IMR-90 (cell line): Measurements from ENCODE around the gene FRK. TPM values are rescaled to one million over a fixed set of nuclear protein-coding genes. Genes with fewer than 3 reads are reported as not detected.

Experiments used
- ATAC-seq: fragments of 200-7000 bp; cut with Tn5 transposase; 2 replicates; pipeline ENCODE4 v1.9.1; 2020; ENCODE audit warnings: low read depth, mild to moderate bottlenecking, moderate library complexity
- BruUV-seq: library from RNA; stranded (reverse); fragments of 400-500 nt; replicated peaks from 2 replicates; lab custom pipeline; 2021; lab: Mats Ljungman, UMichigan
- CTCF ChIA-PET: fragments of 300-600 bp; formaldehyde crosslinking; extraction: SDS; loops from one replicate; lab custom pipeline; 2021; ENCODE audit warnings: antibody characterized with exemption; lab: Yijun Ruan, JAX
- POLR2A ChIA-PET: fragments of 300-600 bp; sonication (Branson Sonifier 250); formaldehyde crosslinking; loops from one replicate; lab custom pipeline; 2022; ENCODE audit warnings: antibody characterized with exemption; ENCODE audit not compliant: unreplicated experiment; lab: Charles Lee
- DNase-seq: peaks from one replicate; pipeline ENCODE4 v3.0.0; 2013
- H2AFZ ChIP-seq: replicated peaks from 2 replicates; pipeline ENCODE3; 2013; ENCODE audit warnings: low read length, mild to moderate bottlenecking; ENCODE audit not compliant: poor library complexity
- H2AK5ac ChIP-seq: 2 replicates; pipeline ENCODE4 v1.6.1; 2013; ENCODE audit warnings: low read depth, low read length, inconsistent platforms
- H2AK9ac ChIP-seq: replicated peaks from 2 replicates; pipeline ENCODE3; 2013; ENCODE audit warnings: mild to moderate bottlenecking, low read depth, low read length, moderate library complexity; ENCODE audit not compliant: poor library complexity
- H2BK120ac ChIP-seq: 2 replicates; pipeline ENCODE4 v1.6.1; 2013; ENCODE audit warnings: low read depth, low read length, inconsistent platforms
- H2BK15ac ChIP-seq: 3 replicates; pipeline ENCODE4 v1.6.1; 2013; ENCODE audit warnings: low read depth, low read length, inconsistent platforms
- H2BK20ac ChIP-seq: 2 replicates; pipeline ENCODE4 v1.6.1; 2013; ENCODE audit warnings: low read depth, mild to moderate bottlenecking, inconsistent platforms, low read length, moderate library complexity
- H2BK5ac ChIP-seq: 2 replicates; pipeline ENCODE4 v1.6.1; 2013; ENCODE audit warnings: mild to moderate bottlenecking, low read depth, low read length, inconsistent platforms; ENCODE audit not compliant: poor library complexity, severe bottlenecking
- H3K14ac ChIP-seq: replicated peaks from 2 replicates; pipeline ENCODE4 v1.6.1; 2013; ENCODE audit warnings: low read depth, low read length, inconsistent platforms
- H3K18ac ChIP-seq: 2 replicates; pipeline ENCODE4 v1.6.1; 2013; ENCODE audit warnings: low read depth, low read length, control low read depth
- H3K23ac ChIP-seq: 2 replicates; pipeline ENCODE4 v1.6.1; 2013; ENCODE audit warnings: low read depth, low read length, inconsistent platforms
- H3K27ac ChIP-seq: 2 replicates; pipeline ENCODE4 v1.5.1; 2013; ENCODE audit warnings: mild to moderate bottlenecking, control low read depth, low read length; ENCODE audit not compliant: insufficient read depth
- H3K27me3 ChIP-seq: 2 replicates; pipeline ENCODE4 v1.6.1; 2013; ENCODE audit warnings: low read length; ENCODE audit not compliant: control insufficient read depth, insufficient read depth
- H3K36me3 ChIP-seq: 2 replicates; pipeline ENCODE4 v1.6.1; 2013; ENCODE audit warnings: low read length, mixed read lengths; ENCODE audit not compliant: control insufficient read depth, insufficient read depth
- H3K4ac ChIP-seq: 2 replicates; pipeline ENCODE4 v1.6.1; 2013; ENCODE audit warnings: low read depth, low read length, inconsistent platforms
- H3K4me1 ChIP-seq: 2 replicates; pipeline ENCODE4 v1.6.1; 2013; ENCODE audit warnings: low read length, mixed read lengths; ENCODE audit not compliant: control insufficient read depth, insufficient read depth
- H3K4me2 ChIP-seq: 2 replicates; pipeline ENCODE4 v1.6.1; 2013; ENCODE audit warnings: low read depth, mild to moderate bottlenecking, control low read depth, low read length, moderate library complexity
- H3K4me3 ChIP-seq: 2 replicates; pipeline ENCODE4 v1.5.1; 2013; ENCODE audit warnings: low read depth, mild to moderate bottlenecking, control low read depth, low read length, moderate library complexity; ENCODE audit not compliant: insufficient read depth
- H3K56ac ChIP-seq: 2 replicates; pipeline ENCODE4 v1.6.1; 2013; ENCODE audit warnings: low read length, inconsistent platforms; ENCODE audit not compliant: insufficient read depth; ENCODE audit errors: extremely low read depth
- H3K79me1 ChIP-seq, 2 experiments: 2 replicates each; pipeline ENCODE4 v1.6.1; 2013; ENCODE audit warnings: low read length in 2 of 2, inconsistent platforms in 1 of 2, low read depth in 1 of 2
- H3K9ac ChIP-seq: 2 replicates; pipeline ENCODE4 v1.6.1; 2013; ENCODE audit warnings: low read depth, low read length, control low read depth
- H3K9me1 ChIP-seq: 2 replicates; pipeline ENCODE4 v1.6.1; 2013; ENCODE audit warnings: low read length, inconsistent platforms; ENCODE audit not compliant: insufficient read depth
- H3K9me3 ChIP-seq: 2 replicates; pipeline ENCODE4 v1.6.1; 2013; ENCODE audit warnings: low read length; ENCODE audit not compliant: control insufficient read depth, insufficient read depth
- H4K20me1 ChIP-seq: 2 replicates; pipeline ENCODE4 v1.6.1; 2013; ENCODE audit warnings: low read length, inconsistent platforms; ENCODE audit not compliant: insufficient read depth
- H4K5ac ChIP-seq: 2 replicates; pipeline ENCODE4 v1.6.1; 2013; ENCODE audit warnings: mild to moderate bottlenecking, low read depth, low read length, control low read depth
- H4K8ac ChIP-seq, 2 experiments: 2 replicates each; pipeline ENCODE4 v1.6.1; 2013; ENCODE audit warnings: low read depth in 2 of 2, low read length in 2 of 2, control low read depth in 1 of 2, inconsistent platforms in 1 of 2
- H4K91ac ChIP-seq: 2 replicates; pipeline ENCODE4 v1.6.1; 2013; ENCODE audit warnings: low read depth, low read length, inconsistent platforms; ENCODE audit not compliant: insufficient read depth
- CHD1 ChIP-seq: IDR thresholded peaks from 2 replicates; pipeline ENCODE4 v1.6.1; 2012; ENCODE audit warnings: low read depth, low read length, improper control_type of control experiment
- dilution Hi-C: fragments of 300-500 bp; cut with HindIII; formaldehyde crosslinking; loops from one replicate; pipeline ENCODE4 v1.14.3; 2018; ENCODE audit warnings: low sequenced_read_pairs; ENCODE audit not compliant: unreplicated experiment
- in situ Hi-C: fragments of 300-500 bp; cut with MboI; formaldehyde crosslinking; loops from 3 replicates; pipeline ENCODE4 v1.14.3; 2019; ENCODE audit warnings: low sequenced_read_pairs, inconsistent platforms, mixed read lengths
- intact Hi-C: fragments of 100-400 bp; cut with micrococcal nuclease; formaldehyde crosslinking; loops from 2 replicates; pipeline ENCODE4 v1.10.0; 2022
- polyA plus RNA-seq, 3 experiments: library from polyadenylated mRNA; depleted of rRNA; stranded (reverse); fragments of >200 nt; gene quantifications; 2 replicates each; pipeline ENCODE4 v1.2.3, GENCODE V29; 2012; ENCODE audit warnings: low replicate concordance in 1 of 3
- total RNA-seq: library from RNA; depleted of rRNA; stranded (reverse); fragments of >200 nt; gene quantifications from 2 replicates; pipeline ENCODE4 v1.2.3, GENCODE V29; 2012

FRK gene
- total and polyA plus RNA-seq, 2 of the 4 experiments (the other 2 are of a cell fraction): under 0.01 to 0.02 TPM

DNA sequence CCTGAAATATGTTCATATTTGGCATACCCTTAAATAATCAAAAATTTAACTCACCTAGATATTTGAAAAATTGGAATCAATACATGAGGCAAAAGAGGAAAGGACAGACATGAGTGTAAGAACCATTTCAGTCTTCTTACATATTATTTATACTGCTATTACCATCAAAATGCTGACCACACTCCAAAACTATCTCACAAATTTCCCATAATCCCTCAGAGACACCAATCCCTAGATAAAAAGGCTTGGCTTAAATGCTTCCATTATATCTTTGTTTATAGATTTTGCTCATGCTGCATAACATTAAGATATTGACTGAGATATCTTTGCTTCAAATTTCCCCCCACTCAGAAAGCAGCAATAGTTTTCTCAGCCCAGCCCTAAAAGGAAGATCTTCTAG, 28.3 kb upstream of the FRK start:
- no peaks in the 10 kb centered on the region for H3K36me3 ChIP-seq
- H2AK5ac ChIP-seq: no peak overlapping the region
- no peaks in the 10 kb centered on the region for H4K20me1 ChIP-seq
- peak overlapping the region; percentile 85; the same call in 1 of the 2 replicates for H2BK20ac ChIP-seq
- H3K4me1 ChIP-seq: peaks cover 15% of the 10 kb centered on the region
- 0 out of 4 replicates have a peak, but pooled peaks cover 0 to 4% of the 10 kb centered on the region in 2 experiments for H3K79me1 ChIP-seq
- no peak overlapping the region for H3K9ac ChIP-seq
- no peak overlapping the region for H3K56ac ChIP-seq
- no peak overlapping the region for H3K27ac ChIP-seq
- H2AK9ac ChIP-seq: no peak overlapping the region
- H2AFZ ChIP-seq: no peak overlapping the region
- peak overlapping the region; percentile 77; the same call in 1 of the 2 replicates for H4K5ac ChIP-seq
- H3K4ac ChIP-seq: 0 out of 2 replicates have a peak overlapping the region, but pooled peaks have one; percentile 1
- no peak overlapping the region for H3K14ac ChIP-seq
- in situ Hi-C loops (no loop called here), intact Hi-C loops (no loop called here), dilution Hi-C loops (no loop called here)
- H3K18ac ChIP-seq: peak overlapping the region; percentile 95; the same call in 1 of the 2 replicates
- H4K8ac ChIP-seq: peak overlapping the region in 1 of 2 experiments; percentile 61; a peak in 1 of 4 replicates
- no peak overlapping the region for H3K4me3 ChIP-seq
- peak overlapping the region; percentile 1; the same call in 1 of the 3 replicates for H2BK15ac ChIP-seq
- H3K4me2 ChIP-seq: no peak overlapping the region
- peak overlapping the region; percentile 71; the same call in 1 of the 2 replicates for H2BK120ac ChIP-seq
- no peaks in the 10 kb centered on the region; the same call in 1 of the 2 replicates for H3K9me3 ChIP-seq
- H3K23ac ChIP-seq: 0 out of 2 replicates have a peak overlapping the region, but pooled peaks have one; percentile 5
- ChIA-PET CTCF (no interaction called here), POLR2A (no interaction called here)
- peak overlapping the region; percentile 93 for H2BK5ac ChIP-seq
- no peak overlapping the region for H4K91ac ChIP-seq
- BruUV-seq: no TSS peak
- TF ChIP-seq CHD1: no peak
- no peaks in the 10 kb centered on the region for H3K27me3 ChIP-seq
- peaks cover 6% of the 10 kb centered on the region for H3K9me1 ChIP-seq
- DNase-seq (peak; percentile 77), ATAC-seq (peak; percentile 44)
